Neural progenitor cell (in vitro differentiated cells): ENCODE data around the gene MFAP4.

Experiments
- EZH2 ChIP-seq: fragments of 200-600 bp; sonication (generic); IDR thresholded peaks from 2 replicates; pipeline ENCODE4 v1.6.1; 2017; ENCODE audit warnings: antibody characterized with exemption, mild to moderate bottlenecking, moderate library complexity
- TF ChIP-seq, protein P1 (sequence below): fragments of 200-600 bp; sonication (generic); IDR thresholded peaks from 2 replicates; pipeline ENCODE4 v1.5.1; 2017; ENCODE audit warnings: antibody characterized with exemption, mild to moderate bottlenecking

DNA sequence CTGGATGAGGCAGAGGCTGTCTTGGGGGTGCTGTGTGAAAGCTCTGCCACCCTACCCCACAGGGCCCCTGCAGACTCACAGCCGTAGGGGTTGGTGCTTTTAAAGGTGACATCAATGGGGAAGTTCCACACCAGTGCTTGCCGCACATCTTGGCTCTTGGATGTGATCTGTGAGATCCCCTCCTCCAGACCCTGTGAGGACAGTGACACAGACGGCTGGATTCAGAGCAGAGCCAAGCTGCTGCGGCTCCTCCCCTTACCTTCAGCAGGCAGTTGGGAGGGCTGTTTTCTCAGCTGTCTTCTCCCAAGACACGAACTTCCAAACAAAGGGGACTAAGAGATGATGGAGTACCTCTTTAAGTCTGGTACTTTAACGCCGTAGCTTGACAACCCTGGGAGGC is 29.2 kb downstream of the MFAP4 start:
- TF ChIP-seq, protein P1, sequence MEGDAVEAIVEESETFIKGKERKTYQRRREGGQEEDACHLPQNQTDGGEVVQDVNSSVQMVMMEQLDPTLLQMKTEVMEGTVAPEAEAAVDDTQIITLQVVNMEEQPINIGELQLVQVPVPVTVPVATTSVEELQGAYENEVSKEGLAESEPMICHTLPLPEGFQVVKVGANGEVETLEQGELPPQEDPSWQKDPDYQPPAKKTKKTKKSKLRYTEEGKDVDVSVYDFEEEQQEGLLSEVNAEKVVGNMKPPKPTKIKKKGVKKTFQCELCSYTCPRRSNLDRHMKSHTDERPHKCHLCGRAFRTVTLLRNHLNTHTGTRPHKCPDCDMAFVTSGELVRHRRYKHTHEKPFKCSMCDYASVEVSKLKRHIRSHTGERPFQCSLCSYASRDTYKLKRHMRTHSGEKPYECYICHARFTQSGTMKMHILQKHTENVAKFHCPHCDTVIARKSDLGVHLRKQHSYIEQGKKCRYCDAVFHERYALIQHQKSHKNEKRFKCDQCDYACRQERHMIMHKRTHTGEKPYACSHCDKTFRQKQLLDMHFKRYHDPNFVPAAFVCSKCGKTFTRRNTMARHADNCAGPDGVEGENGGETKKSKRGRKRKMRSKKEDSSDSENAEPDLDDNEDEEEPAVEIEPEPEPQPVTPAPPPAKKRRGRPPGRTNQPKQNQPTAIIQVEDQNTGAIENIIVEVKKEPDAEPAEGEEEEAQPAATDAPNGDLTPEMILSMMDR, result no peak
- TF ChIP-seq EZH2, result no peak
